ENCODE measurements around the gene POLQ. TPM values are rescaled to one million over a fixed set of nuclear protein-coding genes. Genes with fewer than 3 reads are reported as not detected.

The POLQ gene
- total and polyA plus RNA-seq, 2 of the 4 experiments (the other 2 are of a cell fraction) = 1.8 to 5.0 TPM

GRCh38 chr3:121581691-121582090 lies 35.9 kb upstream of the POLQ start:
- Histone ChIP-seq H3K23ac (ENCODE audit: low read depth, low read length) (no peak overlapping the region), H2AK9ac (replicated peaks; ENCODE audit: low read depth, low read length, poor library complexity) (no peak overlapping the region), H4K20me1 (ENCODE audit: insufficient read depth, low read length) (no peaks in the 10 kb centered on the region), H3K9me3 (ENCODE audit: control insufficient read depth, insufficient read depth, low read length) (no peaks in the 10 kb centered on the region), H4K5ac (ENCODE audit: low read depth, low read length) (no peak overlapping the region), H3K36me3 (ENCODE audit: control insufficient read depth, insufficient read depth, low read length) (no peaks in the 10 kb centered on the region), H2BK20ac (ENCODE audit: low read depth, low read length) (no peak overlapping the region), H2BK120ac (ENCODE audit: low read depth, low read length) (no peak overlapping the region), H3K56ac (ENCODE audit: extremely low read depth, insufficient read depth, low read length) (no peak overlapping the region), H3K14ac (replicated peaks; ENCODE audit: low read depth, low read length) (no peak overlapping the region), H3K4me3 (ENCODE audit: insufficient read depth, low read depth, low read length) (no peak overlapping the region), H3K27me3 (ENCODE audit: control insufficient read depth, insufficient read depth, low read length) (no peaks in the 10 kb centered on the region; the same call in none of the 2 replicates), H3K79me1 (ENCODE audit: low read depth in 1 of 2, low read length in 2 of 2) (no peaks in the 10 kb centered on the region), H2AK5ac (ENCODE audit: low read depth, low read length) (no peak overlapping the region), H3K4me2 (ENCODE audit: low read depth, low read length) (no peak overlapping the region), H2BK5ac (ENCODE audit: low read depth, low read length, poor library complexity, severe bottlenecking) (no peak overlapping the region), H4K91ac (ENCODE audit: insufficient read depth, low read depth, low read length) (no peak overlapping the region), H4K8ac (ENCODE audit: low read depth in 2 of 2, low read length in 2 of 2) (no peak overlapping the region), H3K4me1 (ENCODE audit: control insufficient read depth, insufficient read depth, low read length) (no peaks in the 10 kb centered on the region), H3K9ac (ENCODE audit: low read depth, low read length) (no peak overlapping the region), H3K9me1 (ENCODE audit: insufficient read depth, low read length) (no peaks in the 10 kb centered on the region), H3K4ac (ENCODE audit: low read depth, low read length) (no peak overlapping the region), H3K18ac (ENCODE audit: low read depth, low read length) (no peak overlapping the region), H2AFZ (replicated peaks; ENCODE audit: low read length, poor library complexity) (no peak overlapping the region), H3K27ac (ENCODE audit: insufficient read depth, low read length) (no peak overlapping the region), H2BK15ac (ENCODE audit: low read depth, low read length) (no peak overlapping the region)
- intact Hi-C loops (cut with micrococcal nuclease) = no loop called here
- dilution Hi-C loops (cut with HindIII; ENCODE audit: low sequenced_read_pairs, unreplicated experiment) = no loop called here
- no peak for ATAC-seq (ENCODE audit: low read depth)
- in situ Hi-C loops (cut with MboI; ENCODE audit: low sequenced_read_pairs) = no loop called here
- POLR2A ChIA-PET (ENCODE audit: unreplicated experiment) = no interaction called here
- CTCF ChIA-PET = no interaction called here
- no peak for TF ChIP-seq MXI1 (IDR thresholded peaks at IDR 0.05; ENCODE audit: borderline replicate concordance, low read depth, low read length)
- no peak for TF ChIP-seq MAZ (IDR thresholded peaks at IDR 0.05; ENCODE audit: borderline replicate concordance, low read depth, low read length)
- TF ChIP-seq CTCF (conservative IDR thresholded peaks at IDR 0.05; ENCODE audit: low read depth, low read length) = no peak
- no peak for TF ChIP-seq POLR2A (IDR thresholded peaks at IDR 0.05; ENCODE audit: low read depth, low read length)
- TF ChIP-seq, protein P1, sequence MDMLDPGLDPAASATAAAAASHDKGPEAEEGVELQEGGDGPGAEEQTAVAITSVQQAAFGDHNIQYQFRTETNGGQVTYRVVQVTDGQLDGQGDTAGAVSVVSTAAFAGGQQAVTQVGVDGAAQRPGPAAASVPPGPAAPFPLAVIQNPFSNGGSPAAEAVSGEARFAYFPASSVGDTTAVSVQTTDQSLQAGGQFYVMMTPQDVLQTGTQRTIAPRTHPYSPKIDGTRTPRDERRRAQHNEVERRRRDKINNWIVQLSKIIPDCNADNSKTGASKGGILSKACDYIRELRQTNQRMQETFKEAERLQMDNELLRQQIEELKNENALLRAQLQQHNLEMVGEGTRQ (IDR thresholded peaks at IDR 0.05; ENCODE audit: low read depth, low read length) = no peak
- no peak for TF ChIP-seq CEBPB (IDR thresholded peaks at IDR 0.05; ENCODE audit: low read depth, low read length)
- TF ChIP-seq ELK1 (IDR thresholded peaks at IDR 0.05; ENCODE audit: borderline replicate concordance, low read depth, low read length) = no peak
- TF ChIP-seq RCOR1 (IDR thresholded peaks at IDR 0.05; ENCODE audit: insufficient replicate concordance, low read length) = no peak
- TF ChIP-seq NFE2L2 (IDR thresholded peaks at IDR 0.05; ENCODE audit: low read depth, low read length) = no peak
- TF ChIP-seq MAFK (IDR thresholded peaks at IDR 0.05; ENCODE audit: low read depth, low read length) = no peak
- no peak for TF ChIP-seq SMC3 (IDR thresholded peaks at IDR 0.05; ENCODE audit: low read depth, low read length)
- no TSS peak for BruUV-seq (replicated peaks)
- WGBS, 2 experiments (ENCODE audit: extremely low coverage in 2 of 2, insufficient read length in 1 of 2) = no CpG with 5 or more reads among the region's 2 CpGs
- DNase-seq = no peak

All from IMR-90 (cell line).